Smooth muscle cell of bladder (primary cell): ENCODE measurements around the gene RPTOR. TPM values are rescaled to one million over a fixed set of nuclear protein-coding genes. Genes with fewer than 3 reads are reported as not detected.

Source experiments
- total RNA-seq: library from RNA; depleted of rRNA; stranded (reverse); fragments of >200 nt; gene quantifications from 2 replicates; pipeline ENCODE4 v1.2.3, GENCODE V29; 2014

RPTOR gene, protein sequence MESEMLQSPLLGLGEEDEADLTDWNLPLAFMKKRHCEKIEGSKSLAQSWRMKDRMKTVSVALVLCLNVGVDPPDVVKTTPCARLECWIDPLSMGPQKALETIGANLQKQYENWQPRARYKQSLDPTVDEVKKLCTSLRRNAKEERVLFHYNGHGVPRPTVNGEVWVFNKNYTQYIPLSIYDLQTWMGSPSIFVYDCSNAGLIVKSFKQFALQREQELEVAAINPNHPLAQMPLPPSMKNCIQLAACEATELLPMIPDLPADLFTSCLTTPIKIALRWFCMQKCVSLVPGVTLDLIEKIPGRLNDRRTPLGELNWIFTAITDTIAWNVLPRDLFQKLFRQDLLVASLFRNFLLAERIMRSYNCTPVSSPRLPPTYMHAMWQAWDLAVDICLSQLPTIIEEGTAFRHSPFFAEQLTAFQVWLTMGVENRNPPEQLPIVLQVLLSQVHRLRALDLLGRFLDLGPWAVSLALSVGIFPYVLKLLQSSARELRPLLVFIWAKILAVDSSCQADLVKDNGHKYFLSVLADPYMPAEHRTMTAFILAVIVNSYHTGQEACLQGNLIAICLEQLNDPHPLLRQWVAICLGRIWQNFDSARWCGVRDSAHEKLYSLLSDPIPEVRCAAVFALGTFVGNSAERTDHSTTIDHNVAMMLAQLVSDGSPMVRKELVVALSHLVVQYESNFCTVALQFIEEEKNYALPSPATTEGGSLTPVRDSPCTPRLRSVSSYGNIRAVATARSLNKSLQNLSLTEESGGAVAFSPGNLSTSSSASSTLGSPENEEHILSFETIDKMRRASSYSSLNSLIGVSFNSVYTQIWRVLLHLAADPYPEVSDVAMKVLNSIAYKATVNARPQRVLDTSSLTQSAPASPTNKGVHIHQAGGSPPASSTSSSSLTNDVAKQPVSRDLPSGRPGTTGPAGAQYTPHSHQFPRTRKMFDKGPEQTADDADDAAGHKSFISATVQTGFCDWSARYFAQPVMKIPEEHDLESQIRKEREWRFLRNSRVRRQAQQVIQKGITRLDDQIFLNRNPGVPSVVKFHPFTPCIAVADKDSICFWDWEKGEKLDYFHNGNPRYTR (N-terminal part only)
- total RNA-seq, result 15.4 and 19.8 TPM in 2 replicates

GRCh38 chr17:80544655-80545498 is at the start of gene RPTOR:
Gene RPTOR (plus strand): TSS chr17:80544838. CDS start chr17:80545630, 792 bp downstream.

GRCh38 chr17:80991645-80992076 is 447.0 kb downstream of the RPTOR start, which contains the start of gene CHMP6:
Gene CHMP6 (plus strand): TSS chr17:80991841. CDS start chr17:80991919, 78 bp downstream.

Other genes with a start within 250 kb of the RPTOR start
- 17.5 and 21.0 TPM in 2 replicates for gene ENDOV, start 129.7 kb upstream of the RPTOR start, total RNA-seq
- gene NPTX1, start 68.2 kb upstream of the RPTOR start, total RNA-seq, result 1.7 and 3.4 TPM in 2 replicates